Stimulated activated CD4-positive, alpha-beta T cell treated with anti-CD3 and anti-CD28 coated beads, Interleukin-2, amount 100 ng/mL, for 24 hours (primary cell): ENCODE results near the gene SND1.
"Not testable (repeated sequence)": the region's sequence is repeated elsewhere in the genome, so short reads cannot be mapped to it uniquely, and the experiment has no call there.

ENCODE experiments used
- DNase-seq, 2 donors: peaks; one replicate each; pipeline ENCODE4 v3.0.0-alpha.2; 2020

Gene SND1

DNA sequence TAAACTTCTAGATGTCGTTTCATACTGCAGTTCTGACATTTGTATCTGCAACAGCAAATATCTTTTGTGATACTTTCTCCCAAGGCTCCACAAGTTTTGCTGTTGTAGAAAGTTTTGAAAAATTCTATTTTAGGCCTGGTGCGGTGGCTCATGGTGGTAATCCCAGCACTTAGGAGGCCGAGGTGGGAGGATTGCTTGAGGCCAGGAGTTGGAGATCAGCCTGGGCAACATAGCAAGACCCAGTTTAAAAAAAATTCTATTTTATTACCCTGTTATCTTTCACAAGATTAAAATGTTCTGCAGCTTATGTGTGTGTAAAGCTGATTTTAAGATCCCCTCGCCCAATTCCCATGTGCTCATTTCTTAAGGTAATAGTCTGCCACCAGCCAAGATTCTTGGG is 1.4 kb downstream of the SND1 start:
- no peak for DNase-seq

DNA sequence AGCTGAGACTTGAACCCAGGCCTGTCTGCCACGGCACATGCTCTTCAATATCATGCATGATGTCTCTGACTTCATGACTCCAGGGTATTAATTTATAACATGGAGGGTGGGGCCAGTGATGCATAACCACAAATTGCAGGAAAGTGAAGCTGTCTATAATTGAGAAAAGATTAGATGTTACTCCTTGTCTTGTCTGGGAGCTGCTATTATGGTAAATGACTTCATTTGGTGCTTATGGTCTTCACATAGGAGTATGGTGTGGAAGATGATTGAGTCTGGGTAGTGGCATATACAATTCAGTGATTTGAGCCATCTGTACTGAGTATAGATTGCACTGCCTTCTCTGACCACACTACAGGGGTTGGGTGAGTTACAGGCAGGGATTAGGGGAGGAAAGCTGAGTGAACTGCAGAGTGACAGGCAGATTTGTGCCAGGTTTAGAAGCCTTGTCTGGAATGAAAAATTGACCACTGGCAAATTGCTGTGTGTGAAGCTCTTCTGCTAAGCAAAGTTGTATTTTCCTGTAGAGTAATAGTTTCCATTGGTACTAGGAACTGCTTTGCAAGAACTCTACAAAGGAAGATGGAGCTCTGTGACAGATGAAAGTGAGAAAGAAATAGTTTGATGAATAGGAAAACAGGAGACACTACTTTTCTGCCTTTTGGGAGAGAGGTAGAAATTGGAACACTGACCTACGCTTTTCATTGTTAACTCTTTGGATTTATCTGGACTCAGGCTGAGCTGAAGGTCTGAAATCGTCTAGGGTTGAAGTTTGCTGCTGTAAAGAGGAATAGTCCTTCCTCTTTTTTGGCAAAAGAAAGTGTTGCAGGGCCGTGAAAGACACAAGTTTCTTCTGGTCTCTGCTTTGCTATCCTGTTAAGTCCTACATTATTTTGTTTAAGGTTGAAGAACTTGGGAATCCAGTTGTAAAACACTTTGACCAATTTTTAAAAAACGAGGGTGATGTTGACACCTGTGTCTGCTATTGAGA is 2.7 kb downstream of the SND1 start:
- no peak for DNase-seq

- no peak for DNase-seq
These were observed 3.7 kb downstream of the SND1 start for GRCh38 chr7:127655720-127656119.

GRCh38 chr7:127657500-127657899 is 5.5 kb downstream of the SND1 start:
- no peak for DNase-seq

DNA sequence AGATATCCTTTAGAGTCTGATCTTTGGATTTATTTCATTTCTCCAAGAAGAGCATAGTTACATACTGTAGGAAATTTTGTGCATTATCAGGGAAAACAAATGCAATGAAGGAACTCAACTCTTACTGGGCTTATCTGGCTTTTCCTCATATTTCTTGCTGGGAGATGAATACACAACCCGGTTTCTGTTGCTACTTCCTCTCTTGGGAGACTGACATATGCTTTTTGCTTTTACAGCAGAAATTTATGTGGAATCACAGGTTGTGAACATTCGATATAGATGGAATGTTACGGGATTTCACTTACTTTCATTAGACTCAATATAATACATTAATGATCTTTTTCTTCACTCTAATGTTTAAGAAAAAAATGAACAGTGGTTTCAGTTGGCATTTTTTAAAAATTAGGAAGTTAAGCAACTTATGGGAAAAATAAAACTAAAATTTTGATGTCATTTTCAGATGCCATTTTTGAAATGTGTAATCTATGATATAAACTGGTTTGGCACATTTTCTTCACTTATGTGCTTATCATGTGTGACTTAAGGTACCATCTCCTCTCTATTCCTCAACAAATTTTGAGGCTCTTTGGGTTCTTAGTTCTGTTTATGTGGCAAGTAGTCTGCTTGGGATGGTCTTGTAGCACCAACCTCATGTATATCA is 7.1 kb downstream of the SND1 start:
- no peak for DNase-seq

DNA sequence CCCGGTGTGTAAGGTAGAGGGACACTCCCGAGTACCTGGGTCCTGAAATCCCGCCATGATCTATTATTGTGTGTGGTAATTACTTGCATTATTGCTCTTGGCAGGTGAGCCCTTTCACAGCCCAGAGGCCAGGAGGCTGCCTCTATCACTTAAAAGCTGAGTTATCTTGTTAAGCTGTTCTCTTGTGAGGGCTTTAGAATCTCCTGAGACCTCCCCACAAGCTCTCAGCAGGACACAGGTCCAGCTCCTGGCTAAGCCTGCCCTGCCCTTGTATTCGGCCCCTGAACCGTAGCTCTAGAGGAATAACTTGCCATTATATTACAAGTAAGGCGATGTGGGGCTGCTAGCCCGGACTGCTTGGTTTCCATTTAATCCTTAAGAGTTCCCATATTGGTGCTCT is 13.9 kb downstream of the SND1 start:
- DNase-seq: no peak

DNA sequence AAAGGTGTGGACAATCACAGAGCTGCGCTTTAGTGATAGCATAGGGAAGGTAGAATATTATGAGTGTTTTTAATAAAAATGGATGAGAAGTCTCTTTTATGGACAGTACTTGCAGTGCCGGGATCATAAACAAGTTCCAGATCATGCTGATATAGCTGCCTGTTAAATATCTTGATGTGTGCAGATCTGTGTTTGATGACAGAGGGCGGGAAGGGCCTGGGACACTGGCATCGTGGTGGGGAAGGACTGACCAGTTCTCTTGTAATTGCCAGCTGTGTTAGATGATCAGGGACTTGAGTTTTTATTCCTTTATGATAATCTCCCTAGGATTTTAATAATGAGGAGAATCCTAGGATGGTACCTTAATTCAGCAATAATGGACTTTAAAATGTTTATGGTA is 14.6 kb downstream of the SND1 start:
- DNase-seq: no peak

DNA sequence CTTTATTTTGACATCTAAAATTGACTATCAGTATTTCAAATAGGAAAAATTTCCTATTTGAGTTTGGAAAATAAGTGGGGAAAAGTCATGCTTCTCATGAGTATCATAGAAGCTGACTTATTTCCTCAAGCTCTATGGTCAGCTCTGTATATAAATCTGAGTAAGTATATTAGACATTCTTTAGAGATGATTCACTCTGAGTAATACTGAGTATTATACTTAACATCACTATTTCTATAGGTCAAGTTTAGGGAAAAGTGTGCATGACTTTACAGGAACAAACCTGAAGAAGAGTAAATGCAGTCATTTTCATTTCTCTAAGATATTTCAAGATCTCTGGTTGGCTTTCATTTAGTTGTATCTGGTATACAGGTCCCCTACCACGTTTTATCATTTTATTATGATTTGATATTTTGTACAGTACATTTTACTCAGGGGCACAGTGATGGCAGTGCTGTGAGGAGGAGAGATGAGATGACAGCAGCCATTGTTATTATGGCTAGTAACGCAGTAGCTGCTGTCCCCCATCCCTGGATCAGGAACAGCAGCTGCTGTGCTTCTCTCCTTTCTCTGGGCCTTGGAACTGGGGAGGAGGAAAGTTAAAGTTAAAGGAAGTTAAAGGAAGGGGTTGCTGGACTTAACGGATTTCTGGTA is 15.2 kb downstream of the SND1 start:
- DNase-seq: no peak

GRCh38 chr7:127667759-127668530 is 16.0 kb downstream of the SND1 start:
- DNase-seq: no peak

DNA sequence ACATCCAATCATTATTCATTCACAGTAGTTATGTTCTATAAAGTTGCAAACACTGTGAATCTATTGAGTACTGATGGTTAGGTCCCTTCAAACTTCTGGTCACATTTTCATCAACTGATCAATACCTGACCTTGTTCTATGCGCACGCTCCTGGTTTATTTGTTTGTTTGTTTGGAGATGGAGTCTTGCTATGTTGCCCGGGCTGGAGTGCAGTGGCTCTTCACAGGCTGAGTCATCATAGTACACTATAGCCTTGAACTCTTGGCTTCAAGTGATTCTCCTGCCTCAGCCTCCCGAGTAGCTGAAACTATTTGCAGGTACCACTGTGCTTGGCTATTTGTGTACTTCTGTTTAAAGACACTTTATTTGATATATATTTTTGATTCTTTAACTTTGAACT is 19.3 kb downstream of the SND1 start:
- DNase-seq: no peak

DNA sequence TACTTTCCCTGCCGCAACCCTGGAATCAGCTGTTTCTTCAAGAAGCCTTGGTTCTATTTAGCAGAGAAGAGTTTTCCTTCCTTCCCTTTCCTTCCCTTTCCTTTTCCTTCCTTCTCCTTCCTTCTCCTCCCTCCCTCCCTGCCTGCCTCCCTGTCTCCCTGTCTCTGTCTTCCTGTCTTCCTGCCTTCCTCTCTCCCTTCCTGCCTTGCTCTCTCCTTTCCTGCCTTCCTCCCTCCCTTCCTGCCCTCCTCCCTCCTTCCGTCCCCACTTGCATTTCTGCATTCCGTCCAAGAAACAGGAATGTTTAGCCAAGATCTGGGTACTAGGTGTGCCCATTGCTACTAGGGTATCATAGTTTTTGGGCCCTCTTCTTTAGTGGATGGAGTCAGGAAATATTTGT is 21.9 kb downstream of the SND1 start:
- no peak for DNase-seq

GRCh38 chr7:127674361-127674760 is 22.4 kb downstream of the SND1 start:
- no peak for DNase-seq

- not testable (repeated sequence) for DNase-seq
These were observed 22.9 kb downstream of the SND1 start for GRCh38 chr7:127674923-127675322.

GRCh38 chr7:127675721-127676120 is 23.7 kb downstream of the SND1 start:
- no peak for DNase-seq

DNA sequence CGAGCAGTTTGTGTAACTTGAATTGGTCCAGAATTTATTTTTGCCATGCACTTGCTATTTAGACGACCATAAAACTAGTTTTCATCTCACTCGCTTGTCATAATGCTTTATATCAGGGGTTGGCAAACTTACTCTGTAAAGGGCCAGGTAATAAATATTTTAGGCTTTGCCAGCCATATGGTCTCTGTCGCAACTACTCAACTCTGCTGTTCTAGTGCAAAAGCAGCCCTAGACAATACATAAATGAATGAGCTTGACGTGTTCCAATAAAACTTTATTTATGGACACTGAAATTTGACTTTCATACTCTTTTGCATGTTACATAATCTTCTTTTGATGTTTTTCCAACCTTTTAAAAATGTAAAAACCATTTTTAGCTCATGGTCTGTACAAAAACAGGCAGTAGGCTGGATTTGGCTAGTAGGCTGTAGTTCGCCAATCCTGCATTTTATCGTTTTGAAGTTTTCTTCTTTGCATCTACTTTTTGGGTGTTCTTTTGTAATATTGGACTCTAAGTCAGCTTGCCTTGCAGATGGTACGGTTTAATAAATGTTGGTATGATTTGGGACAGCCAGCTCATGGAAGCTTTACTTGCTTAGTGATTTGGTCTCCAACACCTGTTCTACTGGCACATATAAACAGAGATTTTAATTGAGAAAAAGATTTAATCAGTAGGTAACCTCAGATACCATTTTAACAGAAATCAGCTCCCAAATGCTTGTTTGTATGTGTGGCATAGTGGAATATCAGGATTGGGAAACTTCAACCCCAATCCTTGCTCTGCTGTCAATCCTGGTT is 25.6 kb downstream of the SND1 start:
- DNase-seq: no peak

GRCh38 chr7:127678337-127678736 is 26.3 kb downstream of the SND1 start:
- DNase-seq: no peak

DNA sequence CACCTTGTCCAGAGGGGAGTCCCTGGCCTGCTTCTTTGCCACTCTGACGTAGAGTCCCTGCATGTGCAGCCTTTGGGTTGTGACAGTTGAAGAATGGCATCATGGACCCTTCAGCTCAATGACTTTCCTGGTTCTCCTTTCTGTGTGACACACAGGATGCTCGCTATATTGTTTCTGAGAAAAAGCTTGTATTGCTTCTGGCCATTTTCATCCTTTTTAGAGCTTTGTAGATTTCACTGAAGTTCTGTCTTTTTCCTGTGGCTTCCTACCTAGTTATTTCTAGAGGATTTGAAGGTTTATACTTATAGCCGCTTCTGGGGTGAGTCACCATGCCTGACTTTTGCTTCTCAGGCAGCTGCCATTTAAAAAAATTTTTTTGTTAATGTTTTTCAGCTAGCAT is 27.0 kb downstream of the SND1 start:
- DNase-seq: no peak

GRCh38 chr7:127680983-127681382 is 29.0 kb downstream of the SND1 start:
- DNase-seq: no peak

DNA sequence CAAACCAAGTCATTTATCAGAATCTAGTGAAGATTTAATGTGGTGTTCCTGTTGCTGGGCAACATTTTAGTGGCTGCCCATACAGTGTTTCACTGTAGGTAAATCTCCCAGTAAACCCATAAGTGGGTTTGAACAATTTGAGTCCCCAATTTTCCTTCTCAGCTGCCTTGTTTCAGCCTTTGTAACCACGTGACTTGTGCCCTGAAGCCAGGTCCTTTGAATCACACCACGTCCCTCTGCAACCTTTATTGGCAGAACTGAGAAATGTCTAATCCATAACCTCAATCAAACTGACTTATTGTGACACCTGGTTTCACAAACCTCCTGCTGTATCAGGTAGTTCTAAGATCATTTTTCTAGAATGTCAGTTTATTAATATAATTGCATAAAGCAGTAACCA is 30.1 kb downstream of the SND1 start:
- no peak for DNase-seq

DNA sequence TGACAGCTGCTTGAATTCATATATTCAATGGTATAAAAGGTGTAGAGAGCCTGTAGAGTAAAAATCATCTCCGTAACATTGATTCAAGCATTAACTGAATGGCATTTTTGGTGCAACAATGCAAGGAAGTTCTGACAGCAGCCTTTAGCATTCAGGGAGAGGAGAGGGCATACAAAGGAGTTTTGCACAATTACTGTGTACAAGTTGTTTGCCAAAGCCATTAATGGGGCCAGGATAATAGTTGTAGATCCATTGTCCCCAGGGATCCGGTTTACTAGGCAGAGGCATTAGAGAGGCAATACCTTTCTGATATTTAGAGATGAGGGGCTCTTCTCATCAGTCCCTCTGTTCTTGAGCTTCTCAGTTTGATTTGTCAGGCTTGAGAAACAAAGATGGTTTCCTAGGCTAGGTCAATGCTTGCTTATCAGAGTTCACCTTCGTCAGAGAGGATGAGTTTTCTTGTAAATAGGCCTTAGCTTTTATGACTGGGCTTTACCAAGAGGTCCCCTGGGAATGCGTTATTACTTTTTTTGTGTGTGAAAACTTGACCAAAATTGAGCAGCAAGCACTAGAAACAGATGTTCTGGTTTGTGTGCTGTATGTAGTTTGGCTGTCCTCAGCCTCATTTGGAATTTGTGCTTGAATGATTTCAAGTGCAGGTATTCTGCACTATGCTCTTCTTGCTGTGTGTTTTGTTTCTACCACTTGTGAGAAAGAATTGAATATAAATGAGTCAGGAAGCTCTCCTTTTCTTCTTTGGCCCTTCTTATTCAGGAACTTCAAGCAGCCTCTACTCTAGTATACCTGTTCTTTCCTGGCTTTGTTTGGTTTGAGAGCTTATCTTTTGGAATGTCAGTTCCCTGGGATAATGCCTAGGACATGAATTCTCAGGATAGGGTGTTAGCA is 32.0 kb downstream of the SND1 start:
- DNase-seq: no peak

DNA sequence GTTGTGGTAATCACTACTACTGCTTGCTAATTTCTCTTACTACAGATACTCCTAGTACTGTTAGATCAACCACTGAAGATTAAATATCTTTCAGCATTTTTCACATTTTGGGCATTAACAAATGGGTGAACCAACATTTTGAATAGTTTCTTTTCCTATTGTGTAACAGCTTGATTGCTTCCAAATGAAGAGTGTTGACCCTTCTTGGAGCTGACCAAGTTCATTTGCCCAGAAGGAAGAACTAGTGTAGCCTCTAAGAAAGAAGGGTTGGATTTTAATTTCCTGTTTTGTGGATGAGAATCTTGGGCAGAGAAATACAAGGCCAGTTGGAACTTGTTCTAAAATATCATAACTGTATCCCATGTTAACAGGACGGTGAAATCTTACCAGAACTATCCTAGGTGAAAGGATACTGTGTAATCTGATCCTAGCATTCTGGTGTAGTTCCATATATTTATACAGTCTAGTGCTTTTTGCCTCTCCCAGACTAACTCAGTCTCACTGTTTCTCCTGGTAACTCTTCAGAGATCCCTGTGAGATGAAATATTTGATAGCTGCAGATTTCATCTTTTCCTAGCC is 37.3 kb downstream of the SND1 start:
- DNase-seq: no peak
